DOHH2 (cell line): ENCODE measurements around the gene SEL1L3.

ENCODE experiments used
- H3F3A ChIP-seq: fragments of 200-600 bp; sonication (generic), shearing (Covaris generic); 2 replicates; pipeline ENCODE4 v1.6.0; 2016; ENCODE audit warnings: antibody characterized with exemption, mild to moderate bottlenecking; ENCODE audit not compliant: control insufficient read depth, insufficient read depth
- H3K27ac ChIP-seq: fragments of 200-600 bp; sonication (generic); 2 replicates; pipeline ENCODE4 v1.5.1; 2014; ENCODE audit warnings: low read depth, mild to moderate bottlenecking, low read length, moderate library complexity
- H3K27me3 ChIP-seq: fragments of 200-600 bp; sonication (generic); 2 replicates; pipeline ENCODE4 v1.6.1; 2014; ENCODE audit warnings: mild to moderate bottlenecking, low read length, mixed read lengths; ENCODE audit not compliant: control insufficient read depth
- H3K36me3 ChIP-seq: fragments of 200-600 bp; sonication (generic); 2 replicates; pipeline ENCODE4 v1.6.1; 2014; ENCODE audit warnings: mild to moderate bottlenecking, low read length, moderate library complexity, mixed read lengths; ENCODE audit not compliant: control insufficient read depth
- H3K4me1 ChIP-seq: fragments of 200-600 bp; sonication (generic); 2 replicates; pipeline ENCODE4 v1.6.1; 2014; ENCODE audit warnings: mild to moderate bottlenecking, low read length, mixed read lengths; ENCODE audit not compliant: control insufficient read depth
- H3K4me2 ChIP-seq: fragments of 200-600 bp; sonication (generic); 2 replicates; pipeline ENCODE4 v1.6.0; 2014; ENCODE audit warnings: mild to moderate bottlenecking, low read length, moderate library complexity
- H3K4me3 ChIP-seq: fragments of 200-600 bp; sonication (generic); 2 replicates; pipeline ENCODE4 v1.5.1; 2014; ENCODE audit warnings: mild to moderate bottlenecking, low read length, mixed read lengths
- H3K79me2 ChIP-seq: fragments of 200-600 bp; sonication (generic); 2 replicates; pipeline ENCODE4 v1.6.1; 2014; ENCODE audit warnings: mild to moderate bottlenecking, low read length, mixed read lengths; ENCODE audit not compliant: control insufficient read depth
- H3K9me2 ChIP-seq: fragments of 200-600 bp; sonication (generic); replicated peaks from 2 replicates; pipeline ENCODE4 v1.6.1; 2014; ENCODE audit warnings: mild to moderate bottlenecking, low read length, mixed read lengths; ENCODE audit not compliant: control insufficient read depth
- H3K9me3 ChIP-seq: fragments of 200-600 bp; sonication (generic); 2 replicates; pipeline ENCODE4 v1.6.1; 2014; ENCODE audit warnings: antibody characterized with exemption, low read length, mixed read lengths; ENCODE audit not compliant: control insufficient read depth, insufficient read depth
- H4K20me1 ChIP-seq: fragments of 200-600 bp; sonication (generic); 2 replicates; pipeline ENCODE4 v1.6.0; 2014; ENCODE audit warnings: low read depth, mild to moderate bottlenecking, antibody characterized with exemption, low read length, moderate library complexity; ENCODE audit not compliant: control insufficient read depth, insufficient read depth
- CTCF ChIP-seq: fragments of 200-600 bp; sonication (generic); IDR thresholded peaks from one replicate; pipeline ENCODE4 v1.5.1; 2014; ENCODE audit warnings: antibody characterized with exemption, mild to moderate bottlenecking, low read depth, low read length; ENCODE audit not compliant: poor library complexity, severe bottlenecking
- EZH2phosphoT487 ChIP-seq: fragments of 200-600 bp; sonication (generic); IDR thresholded peaks from 2 replicates; pipeline ENCODE4 v1.6.1; 2017; ENCODE audit warnings: borderline replicate concordance, mild to moderate bottlenecking, antibody characterized with exemption, low read length, moderate library complexity, mixed read lengths

SEL1L3 gene

GRCh38 chr4:25875281-25875745 is 12.5 kb upstream of the SEL1L3 start:
- H4K20me1 ChIP-seq = no peaks in the 10 kb centered on the region
- H3K9me2 ChIP-seq = no peaks in the 10 kb centered on the region
- peaks cover 100% of the 10 kb centered on the region for H3K4me1 ChIP-seq
- H3K4me3 ChIP-seq = peak overlapping the region; percentile 55
- peak overlapping the region; percentile 96 for H3K4me2 ChIP-seq
- peaks cover 7% of the 10 kb centered on the region for H3K36me3 ChIP-seq
- no peak for TF ChIP-seq CTCF
- TF ChIP-seq EZH2phosphoT487 = no peak
- H3K79me2 ChIP-seq = peaks cover 19% of the 10 kb centered on the region
- no peaks in the 10 kb centered on the region for H3K27me3 ChIP-seq
- H3F3A ChIP-seq = peaks cover 88% of the 10 kb centered on the region
- peak overlapping the region; percentile 98 for H3K27ac ChIP-seq
- H3K9me3 ChIP-seq = no peaks in the 10 kb centered on the region

DNA sequence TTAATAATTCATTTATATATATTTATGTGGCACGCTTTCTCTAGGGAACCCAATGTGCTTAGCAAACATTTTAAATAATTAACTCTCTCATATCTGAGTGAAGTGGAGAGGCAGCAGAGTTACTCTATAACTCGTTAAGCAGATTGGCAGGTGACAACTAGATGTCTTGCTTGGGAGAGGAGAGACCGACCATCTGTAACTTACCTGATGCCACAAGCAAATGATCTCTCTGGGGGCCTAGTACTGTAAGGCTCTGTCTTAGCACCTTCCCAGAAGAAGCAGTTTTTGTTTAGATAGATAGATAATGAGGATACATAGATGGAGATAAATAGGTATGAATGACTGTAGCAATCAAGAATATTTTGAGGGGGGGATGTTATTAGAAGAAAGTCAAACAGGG is 11.9 kb upstream of the SEL1L3 start:
- Histone ChIP-seq H3K4me3 (peak overlapping the region; percentile 55), H3K27ac (peak overlapping the region; percentile 98), H3K36me3 (peaks cover 10% of the 10 kb centered on the region), H3F3A (peaks cover 88% of the 10 kb centered on the region), H3K4me1 (peaks cover 100% of the 10 kb centered on the region), H3K4me2 (peak overlapping the region; percentile 96), H3K9me2 (no peaks in the 10 kb centered on the region), H4K20me1 (no peaks in the 10 kb centered on the region), H3K79me2 (peaks cover 23% of the 10 kb centered on the region), H3K9me3 (no peaks in the 10 kb centered on the region), H3K27me3 (no peaks in the 10 kb centered on the region)
- no peak for TF ChIP-seq CTCF
- no peak for TF ChIP-seq EZH2phosphoT487

- H4K20me1 ChIP-seq = no peaks in the 10 kb centered on the region
- H3K9me3 ChIP-seq = no peaks in the 10 kb centered on the region
- H3K4me2 ChIP-seq = peak overlapping the region; percentile 96
- H3K4me3 ChIP-seq = peak overlapping the region; percentile 92
- H3K79me2 ChIP-seq = peaks cover 29% of the 10 kb centered on the region
- H3F3A ChIP-seq = peaks cover 89% of the 10 kb centered on the region
- H3K27me3 ChIP-seq = no peaks in the 10 kb centered on the region
- H3K27ac ChIP-seq = peak overlapping the region; percentile 98
- TF ChIP-seq CTCF (no peak), EZH2phosphoT487 (no peak)
- H3K4me1 ChIP-seq = peaks cover 100% of the 10 kb centered on the region
- H3K9me2 ChIP-seq = no peaks in the 10 kb centered on the region
- peaks cover 20% of the 10 kb centered on the region for H3K36me3 ChIP-seq
Measured at GRCh38 chr4:25873632-25874129, 10.9 kb upstream of the SEL1L3 start.
